MCF 10A (cell line): ENCODE measurements around the gene COL4A6. TPM values are rescaled to one million over a fixed set of nuclear protein-coding genes. Genes with fewer than 3 reads are reported as not detected.

Source experiments
- BruUV-seq: library from RNA; stranded (reverse); fragments of 400-500 nt; replicated peaks from 2 replicates; lab custom pipeline; 2021; lab: Mats Ljungman, UMichigan
- CTCF ChIA-PET: fragments of 300-600 bp; sonication (Branson Sonifier 250); formaldehyde crosslinking; extraction: SDS; loops from one replicate; lab custom pipeline; 2021; ENCODE audit warnings: antibody characterized with exemption, inconsistent platforms; lab: Yijun Ruan, JAX
- POLR2A ChIA-PET: fragments of 300-600, 350-650 bp; sonication (Branson Sonifier 250); formaldehyde crosslinking; extraction: SDS; loops from one replicate; lab custom pipeline; 2020; ENCODE audit warnings: antibody characterized with exemption, inconsistent platforms; lab: Yijun Ruan, JAX
- DNase-seq: peaks from one replicate; pipeline ENCODE4 v3.0.0-alpha.2; 2018; ENCODE audit not compliant: unreplicated experiment
- H3K27ac Mint-ChIP-seq: one replicate; pipeline ENCODE4 v1.8.0; 2022; ENCODE audit warnings: mild to moderate bottlenecking, low read depth, mixed read lengths; ENCODE audit not compliant: unreplicated experiment
- H3K27me3 Mint-ChIP-seq: one replicate; pipeline ENCODE4 v1.8.0; 2022; ENCODE audit warnings: mixed read lengths; ENCODE audit not compliant: insufficient read depth, unreplicated experiment
- H3K36me3 Mint-ChIP-seq: one replicate; pipeline ENCODE4 v1.8.0; 2022; ENCODE audit warnings: mild to moderate bottlenecking, moderate library complexity, mixed read lengths; ENCODE audit not compliant: insufficient read depth, unreplicated experiment
- H3K4me1 Mint-ChIP-seq: one replicate; pipeline ENCODE4 v1.8.0; 2022; ENCODE audit warnings: mixed read lengths; ENCODE audit not compliant: insufficient read depth, unreplicated experiment
- H3K4me3 Mint-ChIP-seq: one replicate; pipeline ENCODE4 v1.8.0; 2022; ENCODE audit warnings: mild to moderate bottlenecking, moderate library complexity, mixed read lengths; ENCODE audit not compliant: unreplicated experiment
- H3K9me3 Mint-ChIP-seq: one replicate; pipeline ENCODE4 v1.8.0; 2022; ENCODE audit warnings: mixed read lengths; ENCODE audit not compliant: unreplicated experiment
- CTCF ChIP-seq: fragments of 200-600 bp; IDR thresholded peaks from one replicate; pipeline ENCODE4 v1.8.0; 2022; ENCODE audit warnings: antibody characterized with exemption, mild to moderate bottlenecking; ENCODE audit not compliant: unreplicated experiment
- intact Hi-C: fragments of 100-400 bp; cut with micrococcal nuclease; formaldehyde crosslinking; loops from 2 replicates; pipeline ENCODE4 v1.14.1; 2022
- total RNA-seq: library from RNA; stranded (reverse); gene quantifications from 2 replicates; pipeline ENCODE4 v1.2.3, GENCODE V29; 2022

The COL4A6 gene
- total RNA-seq, 1 experiment from 2014 or later = 58.3 TPM

- Mint-ChIP-seq H3K27me3 (peaks cover 25% of the 10 kb centered on the region), H3K4me3 (no peak overlapping the region), H3K27ac (no peak overlapping the region), H3K9me3 (no peaks in the 10 kb centered on the region), H3K4me1 (peaks cover 5% of the 10 kb centered on the region), H3K36me3 (no peaks in the 10 kb centered on the region)
- CTCF ChIA-PET = interaction anchor here (0.6 to 9.1 kb wide), 5 partner anchors 14 to 78 kb away, joined by 3 to 72 read pairs (median 4); no protein-coding TSS in a partner anchor
- no peak for TF ChIP-seq CTCF
- no peak for DNase-seq
- no TSS peak for BruUV-seq
- POLR2A ChIA-PET = interaction anchor here (0.6 to 1.3 kb wide), 3 partner anchors 11 to 143 kb away, joined by 3 to 4 read pairs (median 4); no protein-coding TSS in a partner anchor
- intact Hi-C loops = loop anchor here (1.0 kb wide), 1 partner anchor 79 kb away; no protein-coding TSS in a partner anchor
Measured at GRCh38 chrX:108303682-108304081, 134.5 kb downstream of the COL4A6 start.

- TF ChIP-seq CTCF = no peak
- no peak overlapping the region for H3K4me3 Mint-ChIP-seq
- no peak for DNase-seq
- no TSS peak for BruUV-seq
- H3K36me3 Mint-ChIP-seq = peaks cover 6% of the 10 kb centered on the region
- ChIA-PET CTCF (interaction anchor here (1.1 to 9.1 kb wide), 3 partner anchors 11 to 196 kb away, joined by 3 to 72 read pairs (median 4); no protein-coding TSS in a partner anchor), POLR2A (interaction anchor here (0.5 to 2.1 kb wide), 8 partner anchors 10 to 208 kb away, joined by 3 to 15 read pairs (median 3); partner anchors contain the start of genes ATG4A, COL4A5, COL4A6 and PSMD10)
- no peaks in the 10 kb centered on the region for H3K9me3 Mint-ChIP-seq
- H3K27me3 Mint-ChIP-seq = peaks cover 55% of the 10 kb centered on the region
- H3K4me1 Mint-ChIP-seq = peaks cover 5% of the 10 kb centered on the region
- H3K27ac Mint-ChIP-seq = peak overlapping the region; percentile 82
- intact Hi-C loops = loop anchor here (5.0 kb wide), 1 partner anchor 238 kb away; no protein-coding TSS in a partner anchor
Measured at GRCh38 chrX:108299704-108300103, 138.5 kb downstream of the COL4A6 start.

GRCh38 chrX:108299101-108299591 lies 139.1 kb downstream of the COL4A6 start:
- H3K27me3 Mint-ChIP-seq = peaks cover 61% of the 10 kb centered on the region
- CTCF ChIA-PET = interaction anchor here (1.1 to 9.1 kb wide), 3 partner anchors 12 to 196 kb away, joined by 3 to 72 read pairs (median 4); no protein-coding TSS in a partner anchor
- peak overlapping the region; percentile 82 for H3K27ac Mint-ChIP-seq
- TF ChIP-seq CTCF = no peak
- intact Hi-C loops = loop anchor here (5.0 kb wide), 1 partner anchor 238 kb away; no protein-coding TSS in a partner anchor
- POLR2A ChIA-PET = interaction anchor here (0.5 to 2.1 kb wide), 5 partner anchors 33 to 208 kb away, joined by 3 to 15 read pairs (median 3); partner anchors contain the start of genes ATG4A, COL4A5, COL4A6 and PSMD10
- H3K4me1 Mint-ChIP-seq = peaks cover 5% of the 10 kb centered on the region
- peak; percentile 55 for DNase-seq
- H3K9me3 Mint-ChIP-seq = no peaks in the 10 kb centered on the region
- no peak overlapping the region for H3K4me3 Mint-ChIP-seq
- peaks cover 6% of the 10 kb centered on the region for H3K36me3 Mint-ChIP-seq
- no TSS peak for BruUV-seq

GRCh38 chrX:108298165-108298602 lies 140.0 kb downstream of the COL4A6 start:
- BruUV-seq = no TSS peak
- Mint-ChIP-seq H3K36me3 (peaks cover 6% of the 10 kb centered on the region), H3K4me1 (peaks cover 5% of the 10 kb centered on the region), H3K27me3 (peaks cover 66% of the 10 kb centered on the region), H3K9me3 (no peaks in the 10 kb centered on the region), H3K27ac (no peak overlapping the region), H3K4me3 (no peak overlapping the region)
- intact Hi-C loops = loop anchor here (5.0 kb wide), 1 partner anchor 239 kb away; no protein-coding TSS in a partner anchor
- ChIA-PET CTCF (no interaction called here), POLR2A (interaction anchor here (0.7 kb wide), 1 partner anchor 57 kb away, joined by 3 read pairs; no protein-coding TSS in a partner anchor)
- DNase-seq = no peak
- no peak for TF ChIP-seq CTCF
